IMR-90 (cell line): ENCODE data around the gene TOP3B. TPM values are rescaled to one million over a fixed set of nuclear protein-coding genes. Genes with fewer than 3 reads are reported as not detected.

ENCODE experiments used
- ATAC-seq: fragments of 200-7000 bp; cut with Tn5 transposase; 2 replicates; pipeline ENCODE4 v1.9.1; 2020; ENCODE audit warnings: low read depth, mild to moderate bottlenecking, moderate library complexity
- BruUV-seq: library from RNA; stranded (reverse); fragments of 400-500 nt; replicated peaks from 2 replicates; lab custom pipeline; 2021; lab: Mats Ljungman, UMichigan
- CTCF ChIA-PET: fragments of 300-600 bp; formaldehyde crosslinking; extraction: SDS; loops from one replicate; lab custom pipeline; 2021; ENCODE audit warnings: antibody characterized with exemption; lab: Yijun Ruan, JAX
- POLR2A ChIA-PET: fragments of 300-600 bp; sonication (Branson Sonifier 250); formaldehyde crosslinking; loops from one replicate; lab custom pipeline; 2022; ENCODE audit warnings: antibody characterized with exemption; ENCODE audit not compliant: unreplicated experiment; lab: Charles Lee
- DNase-seq: peaks from one replicate; pipeline ENCODE4 v3.0.0; 2013
- H2AFZ ChIP-seq: replicated peaks from 2 replicates; pipeline ENCODE3; 2013; ENCODE audit warnings: low read length, mild to moderate bottlenecking; ENCODE audit not compliant: poor library complexity
- H2AK5ac ChIP-seq: 2 replicates; pipeline ENCODE4 v1.6.1; 2013; ENCODE audit warnings: low read depth, low read length, inconsistent platforms
- H2AK9ac ChIP-seq: replicated peaks from 2 replicates; pipeline ENCODE3; 2013; ENCODE audit warnings: mild to moderate bottlenecking, low read depth, low read length, moderate library complexity; ENCODE audit not compliant: poor library complexity
- H2BK120ac ChIP-seq: 2 replicates; pipeline ENCODE4 v1.6.1; 2013; ENCODE audit warnings: low read depth, low read length, inconsistent platforms
- H2BK15ac ChIP-seq: 3 replicates; pipeline ENCODE4 v1.6.1; 2013; ENCODE audit warnings: low read depth, low read length, inconsistent platforms
- H2BK20ac ChIP-seq: 2 replicates; pipeline ENCODE4 v1.6.1; 2013; ENCODE audit warnings: low read depth, mild to moderate bottlenecking, inconsistent platforms, low read length, moderate library complexity
- H2BK5ac ChIP-seq: 2 replicates; pipeline ENCODE4 v1.6.1; 2013; ENCODE audit warnings: mild to moderate bottlenecking, low read depth, low read length, inconsistent platforms; ENCODE audit not compliant: poor library complexity, severe bottlenecking
- H3K14ac ChIP-seq: replicated peaks from 2 replicates; pipeline ENCODE4 v1.6.1; 2013; ENCODE audit warnings: low read depth, low read length, inconsistent platforms
- H3K18ac ChIP-seq: 2 replicates; pipeline ENCODE4 v1.6.1; 2013; ENCODE audit warnings: low read depth, low read length, control low read depth
- H3K23ac ChIP-seq: 2 replicates; pipeline ENCODE4 v1.6.1; 2013; ENCODE audit warnings: low read depth, low read length, inconsistent platforms
- H3K27ac ChIP-seq: 2 replicates; pipeline ENCODE4 v1.5.1; 2013; ENCODE audit warnings: mild to moderate bottlenecking, control low read depth, low read length; ENCODE audit not compliant: insufficient read depth
- H3K27me3 ChIP-seq: 2 replicates; pipeline ENCODE4 v1.6.1; 2013; ENCODE audit warnings: low read length; ENCODE audit not compliant: control insufficient read depth, insufficient read depth
- H3K36me3 ChIP-seq: 2 replicates; pipeline ENCODE4 v1.6.1; 2013; ENCODE audit warnings: low read length, mixed read lengths; ENCODE audit not compliant: control insufficient read depth, insufficient read depth
- H3K4ac ChIP-seq: 2 replicates; pipeline ENCODE4 v1.6.1; 2013; ENCODE audit warnings: low read depth, low read length, inconsistent platforms
- H3K4me1 ChIP-seq: 2 replicates; pipeline ENCODE4 v1.6.1; 2013; ENCODE audit warnings: low read length, mixed read lengths; ENCODE audit not compliant: control insufficient read depth, insufficient read depth
- H3K4me2 ChIP-seq: 2 replicates; pipeline ENCODE4 v1.6.1; 2013; ENCODE audit warnings: low read depth, mild to moderate bottlenecking, control low read depth, low read length, moderate library complexity
- H3K4me3 ChIP-seq: 2 replicates; pipeline ENCODE4 v1.5.1; 2013; ENCODE audit warnings: low read depth, mild to moderate bottlenecking, control low read depth, low read length, moderate library complexity; ENCODE audit not compliant: insufficient read depth
- H3K56ac ChIP-seq: 2 replicates; pipeline ENCODE4 v1.6.1; 2013; ENCODE audit warnings: low read length, inconsistent platforms; ENCODE audit not compliant: insufficient read depth; ENCODE audit errors: extremely low read depth
- H3K79me1 ChIP-seq, 2 experiments: 2 replicates each; pipeline ENCODE4 v1.6.1; 2013; ENCODE audit warnings: low read length in 2 of 2, inconsistent platforms in 1 of 2, low read depth in 1 of 2
- H3K9ac ChIP-seq: 2 replicates; pipeline ENCODE4 v1.6.1; 2013; ENCODE audit warnings: low read depth, low read length, control low read depth
- H3K9me1 ChIP-seq: 2 replicates; pipeline ENCODE4 v1.6.1; 2013; ENCODE audit warnings: low read length, inconsistent platforms; ENCODE audit not compliant: insufficient read depth
- H3K9me3 ChIP-seq: 2 replicates; pipeline ENCODE4 v1.6.1; 2013; ENCODE audit warnings: low read length; ENCODE audit not compliant: control insufficient read depth, insufficient read depth
- H4K20me1 ChIP-seq: 2 replicates; pipeline ENCODE4 v1.6.1; 2013; ENCODE audit warnings: low read length, inconsistent platforms; ENCODE audit not compliant: insufficient read depth
- H4K5ac ChIP-seq: 2 replicates; pipeline ENCODE4 v1.6.1; 2013; ENCODE audit warnings: mild to moderate bottlenecking, low read depth, low read length, control low read depth
- H4K8ac ChIP-seq, 2 experiments: 2 replicates each; pipeline ENCODE4 v1.6.1; 2013; ENCODE audit warnings: low read depth in 2 of 2, low read length in 2 of 2, control low read depth in 1 of 2, inconsistent platforms in 1 of 2
- H4K91ac ChIP-seq: 2 replicates; pipeline ENCODE4 v1.6.1; 2013; ENCODE audit warnings: low read depth, low read length, inconsistent platforms; ENCODE audit not compliant: insufficient read depth
- CEBPB ChIP-seq: IDR thresholded peaks from 2 replicates; pipeline ENCODE4 v1.6.1; 2012; ENCODE audit warnings: low read depth, low read length, improper control_type of control experiment
- CHD1 ChIP-seq: IDR thresholded peaks from 2 replicates; pipeline ENCODE4 v1.6.1; 2012; ENCODE audit warnings: low read depth, low read length, improper control_type of control experiment
- CTCF ChIP-seq: conservative IDR thresholded peaks from 2 replicates; pipeline ENCODE4 v1.5.1; 2012; ENCODE audit warnings: mild to moderate bottlenecking, low read depth, low read length, improper control_type of control experiment
- MAFK ChIP-seq: IDR thresholded peaks from 2 replicates; pipeline ENCODE4 v1.6.1; 2012; ENCODE audit warnings: low read depth, low read length, improper control_type of control experiment
- POLR2A ChIP-seq: IDR thresholded peaks from 2 replicates; pipeline ENCODE4 v1.6.1; 2012; ENCODE audit warnings: mild to moderate bottlenecking, low read depth, low read length
- RFX5 ChIP-seq: IDR thresholded peaks from 2 replicates; pipeline ENCODE4 v1.8.0; 2012; ENCODE audit warnings: low read depth, mild to moderate bottlenecking, low read length, moderate library complexity
- SMC3 ChIP-seq: fragments of 150-350 bp; IDR thresholded peaks from 2 replicates; pipeline ENCODE4 v1.6.1; 2016; ENCODE audit warnings: low read depth, mild to moderate bottlenecking, antibody characterized with exemption, low read length, moderate library complexity
- USF2 ChIP-seq: fragments of 150-350 bp; IDR thresholded peaks from 2 replicates; pipeline ENCODE4 v1.6.1; 2017; ENCODE audit warnings: mild to moderate bottlenecking, antibody characterized with exemption, low read length, low read depth
- WGBS, 2 experiments: methylation state at CpG; one replicate each; pipeline versions ENCODE4 v1.1.5 to v1.1.7; 2013; ENCODE audit warnings: missing lambda C conversion rate in 2 of 2; ENCODE audit not compliant: insufficient read length in 1 of 2; ENCODE audit errors: extremely low coverage in 2 of 2; 5-methylcytosine and 5-hydroxymethylcytosine counted together
- dilution Hi-C: fragments of 300-500 bp; cut with HindIII; formaldehyde crosslinking; loops from one replicate; pipeline ENCODE4 v1.14.3; 2018; ENCODE audit warnings: low sequenced_read_pairs; ENCODE audit not compliant: unreplicated experiment
- in situ Hi-C: fragments of 300-500 bp; cut with MboI; formaldehyde crosslinking; loops from 3 replicates; pipeline ENCODE4 v1.14.3; 2019; ENCODE audit warnings: low sequenced_read_pairs, inconsistent platforms, mixed read lengths
- intact Hi-C: fragments of 100-400 bp; cut with micrococcal nuclease; formaldehyde crosslinking; loops from 2 replicates; pipeline ENCODE4 v1.10.0; 2022
- polyA plus RNA-seq, 3 experiments: library from polyadenylated mRNA; depleted of rRNA; stranded (reverse); fragments of >200 nt; gene quantifications; 2 replicates each; pipeline ENCODE4 v1.2.3, GENCODE V29; 2012; ENCODE audit warnings: low replicate concordance in 1 of 3
- total RNA-seq: library from RNA; depleted of rRNA; stranded (reverse); fragments of >200 nt; gene quantifications from 2 replicates; pipeline ENCODE4 v1.2.3, GENCODE V29; 2012

The TOP3B gene
- total and polyA plus RNA-seq, 2 of the 4 experiments (the other 2 are of a cell fraction) = 23.0 to 23.5 TPM

- DNase-seq = no peak
- H4K5ac ChIP-seq = no peak overlapping the region
- H2BK5ac ChIP-seq = no peak overlapping the region
- CTCF ChIA-PET = no interaction called here
- no TSS peak for BruUV-seq
- no peak overlapping the region for H3K9ac ChIP-seq
- no peak overlapping the region for H3K27ac ChIP-seq
- TF ChIP-seq POLR2A = no peak
- no peak for TF ChIP-seq CEBPB
- no peak for TF ChIP-seq RFX5
- TF ChIP-seq USF2 = no peak
- TF ChIP-seq MAFK = no peak
- no peak for TF ChIP-seq SMC3
- no peak for TF ChIP-seq CTCF
- no peak for TF ChIP-seq CHD1
- no peaks in the 10 kb centered on the region for H3K27me3 ChIP-seq
- H4K8ac ChIP-seq = no peak overlapping the region
- no peak overlapping the region for H2BK20ac ChIP-seq
- no peak overlapping the region for H3K4me3 ChIP-seq
- WGBS, 2 experiments = 93% methylated on average over 3 of the region's 7 CpGs; no CpG with 5 or more reads in 1 of the 2 experiments
- no peak overlapping the region for H3K4ac ChIP-seq
- POLR2A ChIA-PET = no interaction called here
- H3K9me3 ChIP-seq = no peaks in the 10 kb centered on the region
- no peak overlapping the region for H2AK5ac ChIP-seq
- no peak overlapping the region for H2BK15ac ChIP-seq
- peaks cover 85% of the 10 kb centered on the region for H3K36me3 ChIP-seq
- no peak overlapping the region for H3K56ac ChIP-seq
- ATAC-seq = no peak
- H2BK120ac ChIP-seq = no peak overlapping the region
- H3K18ac ChIP-seq = no peak overlapping the region
- no peak overlapping the region for H3K4me2 ChIP-seq
- H2AK9ac ChIP-seq = no peak overlapping the region
- no peak overlapping the region for H3K14ac ChIP-seq
- no peaks in the 10 kb centered on the region for H3K9me1 ChIP-seq
- in situ Hi-C loops (no loop called here), dilution Hi-C loops (no loop called here), intact Hi-C loops (no loop called here)
- H3K79me1 ChIP-seq = peaks cover 8 to 9% of the 10 kb centered on the region in 2 experiments; a peak in 3 of 4 replicates
- no peaks in the 10 kb centered on the region for H3K4me1 ChIP-seq
- H3K23ac ChIP-seq = no peak overlapping the region
- H2AFZ ChIP-seq = no peak overlapping the region
- H4K91ac ChIP-seq = no peak overlapping the region
- 0 out of 2 replicates have a peak, but pooled peaks cover 6% of the 10 kb centered on the region for H4K20me1 ChIP-seq
Measured at GRCh38 chr22:21967693-21968271, 14.8 kb downstream of the TOP3B start.
